Coronary artery (tissue), 2 donors: ENCODE results near the gene PPCS.

Source experiments
- DNase-seq: peaks from one replicate; pipeline ENCODE4 v3.0.0-alpha.2; 2017; ENCODE audit warnings: low spot score
- H3K27ac ChIP-seq, 2 donors: fragments of 200-600 bp; sonication (generic); one replicate each; pipeline ENCODE4 v1.5.1; 2016 to 2019
- H3K4me3 ChIP-seq: fragments of 200-600 bp; sonication (generic); 2 replicates; pipeline ENCODE4 v1.5.1; 2016; ENCODE audit warnings: mild to moderate bottlenecking, moderate library complexity
- CTCF ChIP-seq: fragments of 200-600 bp; sonication (generic); IDR thresholded peaks from one replicate; pipeline ENCODE4 v1.5.1; 2019; ENCODE audit warnings: antibody characterized with exemption

The PPCS gene

GRCh38 chr1:42420911-42421585, 35.3 kb upstream of the PPCS start:
- Histone ChIP-seq H3K4me3 (no peak overlapping the region), H3K27ac (no peak overlapping the region)
- DNase-seq: no peak
- no peak for TF ChIP-seq CTCF

GRCh38 chr1:42422737-42423136, 33.6 kb upstream of the PPCS start:
- DNase-seq: no peak
- no peak overlapping the region for H3K27ac ChIP-seq
- H3K4me3 ChIP-seq: no peak overlapping the region
- TF ChIP-seq CTCF: no peak

GRCh38 chr1:42423681-42424080, 32.7 kb upstream of the PPCS start:
- Histone ChIP-seq H3K4me3 (no peak overlapping the region), H3K27ac (no peak overlapping the region)
- DNase-seq: no peak
- TF ChIP-seq CTCF: no peak

GRCh38 chr1:42424201-42424600, 32.1 kb upstream of the PPCS start:
- Histone ChIP-seq H3K27ac (no peak overlapping the region), H3K4me3 (no peak overlapping the region)
- no peak for DNase-seq
- no peak for TF ChIP-seq CTCF

GRCh38 chr1:42427240-42427639, 29.1 kb upstream of the PPCS start:
- Histone ChIP-seq H3K27ac (no peak overlapping the region), H3K4me3 (no peak overlapping the region)
- no peak for DNase-seq
- TF ChIP-seq CTCF: no peak

GRCh38 chr1:42429603-42430002, 26.7 kb upstream of the PPCS start:
- Histone ChIP-seq H3K4me3 (no peak overlapping the region), H3K27ac (no peak overlapping the region)
- DNase-seq: no peak
- no peak for TF ChIP-seq CTCF

- Histone ChIP-seq H3K4me3 (no peak overlapping the region), H3K27ac (no peak overlapping the region)
- TF ChIP-seq CTCF: no peak
- no peak for DNase-seq
These were observed 25.8 kb upstream of the PPCS start for GRCh38 chr1:42430286-42431135.
